M059J (cell line): Measurements from ENCODE around the gene ZNF584. TPM values are rescaled to one million over a fixed set of nuclear protein-coding genes. Genes with fewer than 3 reads are reported as not detected.
"Not testable (repeated sequence)": the region's sequence is repeated elsewhere in the genome, so short reads cannot be mapped to it uniquely, and the experiment has no call there.

Experiments
- DNase-seq: peaks from one replicate; pipeline ENCODE4 v3.0.0-alpha.2; 2012; ENCODE audit warnings: low read depth
- total RNA-seq: library from RNA; depleted of rRNA; stranded (reverse); fragments of >200 nt; shearing (Covaris generic); gene quantifications from 2 replicates; pipeline ENCODE4 v1.2.3, GENCODE V29; 2014

The ZNF584 gene
- total RNA-seq, 1 experiment from 2014 or later: 14.2 TPM

DNA sequence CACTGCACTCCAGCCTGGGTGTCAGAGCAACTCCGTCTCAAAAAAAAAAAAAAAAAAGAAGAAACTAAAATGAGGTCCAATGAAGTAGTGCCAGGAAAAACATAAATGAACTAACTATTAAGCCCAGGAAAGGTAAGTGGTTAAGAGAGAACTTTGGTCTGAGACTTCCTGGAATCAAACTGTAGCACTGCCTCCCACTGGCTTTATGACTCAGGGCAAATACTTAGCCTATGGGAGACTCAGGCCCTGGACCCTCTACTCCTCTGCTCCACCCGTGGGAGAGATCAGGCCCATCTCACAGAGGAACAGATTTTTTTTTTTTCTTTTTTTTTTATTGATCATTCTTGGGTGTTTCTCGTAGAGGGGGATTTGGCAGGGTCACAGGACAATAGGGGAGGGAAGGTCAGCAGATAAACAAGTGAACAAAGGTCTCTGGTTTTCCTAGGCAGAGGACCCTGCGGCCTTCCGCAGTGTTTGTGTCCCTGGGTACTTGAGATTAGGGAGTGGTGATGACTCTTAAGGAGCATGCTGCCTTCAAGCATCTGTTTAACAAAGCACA is 4.5 kb upstream of the ZNF584 start:
- not testable (repeated sequence) for DNase-seq

DNA sequence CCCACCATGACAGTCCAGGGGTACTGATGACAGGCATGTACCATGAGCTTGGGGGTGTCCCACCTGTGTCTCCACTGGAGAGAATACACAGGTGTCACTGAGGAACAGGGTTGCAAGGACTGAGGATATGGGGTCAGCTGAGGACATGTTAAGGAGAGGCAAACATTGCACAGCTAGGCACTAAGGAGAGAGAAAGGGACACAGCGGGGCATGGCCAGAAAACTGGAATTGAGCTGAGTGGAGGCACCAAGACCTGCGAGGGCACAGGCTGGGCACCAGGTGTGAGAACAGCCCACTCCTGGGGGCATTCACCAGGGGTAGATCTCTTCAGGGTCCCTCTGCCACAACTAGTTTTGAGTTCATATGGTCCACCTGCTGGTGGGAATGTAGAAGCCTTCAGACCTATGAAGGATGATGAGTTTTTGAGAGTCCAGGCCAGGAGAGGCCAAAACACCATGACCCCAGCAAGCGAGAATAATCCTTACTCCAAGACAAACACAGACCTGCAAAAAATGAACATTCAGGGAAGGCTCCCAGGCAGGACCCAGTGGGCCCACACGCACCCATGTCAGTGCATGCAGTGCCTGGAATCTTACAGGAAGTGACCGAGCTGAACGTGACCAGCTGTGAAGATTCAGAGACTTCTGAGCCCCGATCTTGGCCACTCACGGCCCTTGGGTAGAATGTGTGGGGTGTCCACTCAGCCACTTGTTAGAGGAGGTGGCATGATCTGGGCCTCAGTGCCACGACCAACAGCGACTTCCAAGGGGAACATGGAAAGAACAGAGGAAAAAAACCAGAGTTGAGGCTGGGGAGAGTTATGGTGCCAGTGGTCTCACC is 1.4 kb upstream of the ZNF584 start:
- no peak for DNase-seq

- no peak for DNase-seq
These were observed 744 bp upstream of the ZNF584 start for GRCh38 chr19:58407658-58408151.

DNA sequence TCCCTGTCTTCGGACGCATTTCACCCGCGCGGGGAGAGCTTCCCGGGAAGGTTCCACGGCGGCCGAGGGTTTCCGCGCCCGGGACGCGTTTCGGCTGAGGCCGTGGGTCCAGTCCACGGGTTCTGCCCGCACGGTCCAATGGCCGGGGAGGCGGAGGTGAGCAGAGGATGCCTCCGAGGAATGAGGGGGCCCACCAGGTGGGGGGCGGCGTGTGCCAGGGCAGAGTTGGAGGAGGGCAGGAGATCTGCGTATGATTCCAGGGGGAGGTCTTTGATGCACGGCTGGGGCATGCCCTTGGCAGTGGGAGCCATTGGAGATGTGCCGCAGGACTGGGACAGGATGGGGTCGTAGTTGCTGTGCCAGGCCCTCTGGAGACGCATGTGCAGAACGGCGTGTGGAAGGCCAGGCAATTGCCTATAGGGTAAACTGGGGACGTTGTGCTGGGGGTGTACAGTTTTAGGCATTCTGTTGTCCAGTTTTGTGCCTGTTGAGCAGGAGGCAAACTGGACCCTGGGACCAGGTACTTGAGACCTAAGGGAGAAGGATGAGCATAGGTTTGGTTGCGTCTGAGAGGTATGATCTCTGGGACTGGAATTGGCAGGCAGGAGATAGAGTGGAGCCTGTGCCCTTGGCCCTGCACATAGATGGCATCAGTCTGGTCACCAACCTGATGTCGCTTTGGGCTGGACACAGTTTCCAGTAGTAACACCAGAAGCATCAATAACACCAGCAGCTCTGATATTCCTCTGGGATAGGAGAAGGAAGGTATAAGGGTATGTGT is 751 bp downstream of the ZNF584 start:
- DNase-seq: peak; percentile 40

GRCh38 chr19:58416604-58417003 is 8.2 kb downstream of the ZNF584 start:
- no peak for DNase-seq

DNA sequence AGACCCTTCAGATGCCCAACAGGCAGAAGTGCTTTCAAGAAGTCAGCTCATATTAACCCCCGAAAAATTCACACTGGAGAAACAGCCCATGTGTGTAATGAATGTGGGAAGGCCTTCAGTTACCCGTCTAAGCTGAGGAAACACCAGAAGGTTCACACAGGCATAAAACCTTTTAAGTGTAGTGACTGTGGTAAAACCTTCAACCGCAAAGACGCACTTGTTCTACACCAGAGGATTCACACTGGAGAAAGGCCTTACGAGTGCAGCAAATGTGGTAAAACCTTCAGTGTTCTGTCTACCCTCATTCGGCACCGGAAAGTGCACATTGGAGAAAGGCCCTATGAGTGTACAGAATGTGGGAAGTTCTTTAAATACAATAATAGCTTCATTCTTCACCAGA is 8.6 kb downstream of the ZNF584 start:
- DNase-seq: no peak

DNA sequence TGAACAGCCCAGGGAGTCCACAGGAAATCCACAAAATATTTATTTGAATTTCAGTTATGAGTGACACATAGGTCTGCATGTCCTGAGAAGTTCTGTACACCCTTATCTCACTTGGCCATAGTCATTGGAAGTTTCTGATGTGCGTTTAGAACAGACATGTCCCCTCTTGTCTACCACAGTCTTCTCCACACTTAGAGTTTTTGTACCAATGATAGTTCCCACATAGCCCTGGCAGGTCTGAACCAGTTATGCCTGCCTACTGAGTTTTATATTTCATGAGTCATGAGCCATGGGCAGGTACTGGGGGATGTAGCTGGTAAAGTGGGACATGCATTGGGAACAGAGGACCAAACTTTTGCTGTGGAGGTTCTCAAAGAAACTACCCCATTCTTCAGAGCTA is 20.2 kb downstream of the ZNF584 start:
- no peak for DNase-seq

GRCh38 chr19:58429745-58430144 is 21.3 kb downstream of the ZNF584 start:
- no peak for DNase-seq

DNA sequence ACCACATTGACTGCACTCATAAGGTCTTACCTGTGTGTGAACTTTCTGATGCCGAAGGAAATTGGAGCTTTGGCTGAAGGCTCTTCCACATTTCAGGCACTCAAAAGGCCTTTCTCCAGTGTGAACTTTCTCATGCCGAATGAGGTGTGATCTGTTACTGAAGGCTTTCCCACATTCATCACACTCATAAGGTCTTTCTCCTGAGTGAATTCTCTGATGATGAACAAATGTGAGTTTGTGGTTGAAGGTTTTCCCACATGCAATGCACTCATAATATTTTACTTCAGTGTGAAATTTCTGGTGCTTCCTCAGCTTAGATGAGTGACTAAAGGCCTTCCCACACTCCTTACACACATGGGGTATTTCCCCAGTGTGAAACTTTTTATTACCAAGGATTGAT is 25.8 kb downstream of the ZNF584 start:
- peak; percentile 18 for DNase-seq

DNA sequence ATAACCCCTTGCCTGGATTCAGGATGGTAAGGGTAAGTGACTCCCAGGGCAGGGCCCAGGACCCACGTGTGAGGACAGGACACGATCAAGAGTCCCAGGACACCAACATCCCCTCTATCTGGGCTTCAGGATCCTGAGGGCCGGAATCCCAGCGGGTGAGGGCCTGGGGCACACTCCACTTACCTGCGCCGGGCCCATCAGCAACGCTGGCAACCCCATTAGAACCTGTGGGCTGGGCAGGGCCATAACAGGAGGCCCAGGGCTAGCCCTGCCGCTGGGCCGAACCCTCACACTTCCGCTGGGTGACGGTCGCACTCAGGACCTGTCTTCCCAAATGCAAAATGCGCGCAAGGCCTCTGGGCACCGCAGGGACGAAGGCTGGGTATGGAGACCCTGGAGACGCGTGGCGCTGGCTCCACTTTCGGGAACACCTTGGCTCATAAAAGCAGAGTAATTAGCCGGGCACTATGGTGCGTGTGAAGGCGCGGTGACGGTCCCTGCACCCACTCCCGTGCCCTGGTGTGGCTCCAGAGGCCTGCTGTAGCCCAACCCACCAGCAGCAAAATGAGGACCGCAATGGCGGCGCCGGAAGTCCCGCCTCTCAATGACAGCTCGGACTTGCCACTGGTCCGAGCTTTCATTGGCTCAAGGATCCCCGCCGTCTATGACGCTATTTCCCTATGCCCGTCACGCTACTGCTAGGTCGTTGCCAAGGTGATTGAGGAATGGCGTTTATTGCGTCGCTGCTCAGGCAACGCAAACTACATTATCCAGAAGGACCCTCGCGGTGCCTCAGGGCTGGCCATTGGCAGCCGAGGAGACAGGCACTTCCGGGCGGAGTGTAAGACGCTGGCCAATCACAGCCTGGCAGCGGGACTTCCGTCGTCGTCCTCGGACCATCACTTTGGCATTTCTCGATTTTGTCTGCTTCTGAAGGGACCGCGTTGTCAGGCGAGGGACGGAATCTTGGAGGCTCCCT is 31.4 kb downstream of the ZNF584 start, which contains the start of gene ZNF132:
ZNF132 (minus strand) TSS at position 578 of the 979 bp plus-strand sequence; CDS start at position 246, 332 bp downstream.
- peak; percentile 100 for DNase-seq

DNA sequence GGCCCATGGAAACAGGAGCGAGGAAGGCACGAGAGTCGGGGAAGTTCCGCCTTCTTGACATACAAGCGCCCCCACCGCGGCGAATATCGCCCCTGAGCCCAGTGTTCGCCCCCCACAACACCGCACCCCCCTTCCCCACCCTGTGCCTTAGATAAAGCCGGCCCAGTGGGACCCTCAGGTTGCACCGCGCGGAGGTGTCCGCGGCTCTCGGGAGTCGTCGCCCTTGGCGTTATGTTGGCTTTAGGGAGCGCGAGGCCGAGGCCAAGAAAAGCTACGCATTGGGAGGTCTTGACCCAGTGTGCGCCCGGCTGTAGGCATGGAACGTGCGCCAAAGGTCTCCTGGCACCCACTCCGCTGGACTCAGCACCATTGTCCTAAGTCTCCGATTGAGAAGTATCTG is 32.1 kb downstream of the ZNF584 start:
- DNase-seq: no peak

DNA sequence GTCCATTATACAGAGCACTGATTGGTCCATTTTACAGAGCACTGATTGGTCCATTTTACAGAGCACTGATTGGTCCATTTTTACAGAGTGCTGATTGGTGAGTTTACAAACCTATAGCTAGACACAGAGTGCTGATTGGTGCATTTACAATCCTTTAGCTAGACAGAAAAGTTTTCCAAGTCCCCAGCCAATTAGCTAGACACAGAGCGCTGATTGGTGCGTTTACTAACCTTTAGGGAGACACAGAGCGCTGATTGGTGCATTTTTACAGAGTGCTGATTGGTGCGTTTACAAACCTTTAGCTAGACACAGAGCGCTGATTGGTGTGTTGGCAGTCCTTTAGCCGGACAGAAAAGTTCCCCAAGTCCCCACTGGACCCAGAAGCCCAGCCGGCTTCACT is 34.5 kb downstream of the ZNF584 start:
- DNase-seq: not testable (repeated sequence)

- DNase-seq: not testable (repeated sequence)
These were observed 40.4 kb downstream of the ZNF584 start for GRCh38 chr19:58448860-58449259.

DNA sequence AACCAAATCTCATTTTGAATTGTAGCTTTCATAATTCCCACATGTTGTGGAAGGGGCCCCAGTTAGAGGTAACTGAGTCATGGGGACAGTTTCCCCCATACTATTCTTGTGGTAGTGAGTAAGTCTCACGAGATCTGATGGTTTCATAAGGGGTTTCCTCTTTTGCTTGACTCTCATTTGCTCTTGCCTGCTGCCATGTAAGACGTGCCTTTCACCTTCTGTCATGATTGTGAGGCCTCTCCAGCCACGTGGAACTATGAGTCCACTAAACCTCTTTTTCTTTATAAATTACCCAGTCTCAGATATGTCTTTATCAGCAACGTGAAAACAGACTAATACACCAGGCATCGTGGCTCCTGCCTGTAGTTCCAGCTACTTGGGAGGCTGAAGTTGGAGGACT is 41.5 kb downstream of the ZNF584 start:
- not testable (repeated sequence) for DNase-seq

DNA sequence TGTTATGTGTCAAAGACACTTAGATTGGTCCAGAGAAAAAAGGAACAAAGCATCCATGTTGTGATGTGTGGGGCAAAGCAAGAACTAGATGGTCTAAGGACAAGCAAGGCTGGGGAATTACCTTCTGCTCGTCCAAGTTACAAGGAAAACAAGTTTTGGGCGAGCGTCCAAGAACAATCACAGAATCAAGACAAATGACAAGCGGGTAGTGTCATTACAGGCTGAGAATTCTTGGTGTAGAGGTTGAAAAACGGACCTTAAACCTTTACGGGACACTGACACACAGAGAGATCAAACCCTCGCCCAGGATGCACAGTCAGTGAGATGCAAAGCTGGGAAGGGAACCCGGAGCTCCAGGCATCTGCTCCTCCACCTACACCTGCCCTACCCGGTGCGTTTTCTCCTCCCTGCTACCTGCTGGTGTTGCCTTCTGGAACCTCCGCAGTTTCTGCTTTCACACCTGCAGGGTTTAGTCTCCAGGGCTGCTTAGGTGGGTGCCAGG is 42.5 kb downstream of the ZNF584 start:
- peak; percentile 44 for DNase-seq

DNA sequence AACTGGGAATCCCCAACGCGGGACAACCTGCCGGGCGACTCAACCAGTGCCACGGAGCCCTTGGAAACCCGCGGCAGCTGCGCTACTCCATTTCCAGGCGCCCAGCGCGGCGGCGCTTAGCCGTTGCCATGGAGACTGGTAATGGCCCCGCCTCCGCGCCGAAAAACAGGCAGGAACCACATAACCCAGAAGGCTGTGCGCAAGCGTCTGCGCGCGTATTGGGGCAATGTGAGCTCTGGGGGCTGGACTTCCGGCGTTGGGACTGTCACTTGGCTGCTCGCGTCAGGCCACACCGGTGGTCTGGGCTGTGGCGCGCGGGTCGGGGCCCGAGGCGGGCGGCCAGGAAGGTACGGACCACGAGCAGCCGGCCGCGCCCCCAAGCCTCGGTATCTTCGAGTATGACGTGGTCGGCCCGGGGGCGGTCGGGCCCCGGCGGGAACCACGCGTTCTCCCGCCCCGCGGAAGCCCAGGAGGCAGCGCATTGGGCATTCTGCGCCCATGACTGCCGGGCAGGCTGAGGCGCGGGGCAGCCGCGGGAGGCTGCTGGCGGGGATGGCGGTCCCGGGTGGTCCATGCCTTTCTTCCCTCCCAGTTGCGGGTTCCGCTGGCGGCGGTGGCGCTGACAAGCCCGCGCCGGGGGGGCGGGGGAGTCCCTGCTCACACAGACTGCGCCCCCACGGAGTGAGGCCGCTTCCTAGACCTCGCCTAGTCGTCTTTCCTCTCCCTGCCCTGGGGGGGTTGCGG is 43.1 kb downstream of the ZNF584 start, which contains the start of gene ZNF324B:
ZNF324B (plus strand) TSS at position 265 of the 744 bp plus-strand sequence. CDS start 2,080 bp downstream, outside the sequence.
- DNase-seq: peak; percentile 96

DNA sequence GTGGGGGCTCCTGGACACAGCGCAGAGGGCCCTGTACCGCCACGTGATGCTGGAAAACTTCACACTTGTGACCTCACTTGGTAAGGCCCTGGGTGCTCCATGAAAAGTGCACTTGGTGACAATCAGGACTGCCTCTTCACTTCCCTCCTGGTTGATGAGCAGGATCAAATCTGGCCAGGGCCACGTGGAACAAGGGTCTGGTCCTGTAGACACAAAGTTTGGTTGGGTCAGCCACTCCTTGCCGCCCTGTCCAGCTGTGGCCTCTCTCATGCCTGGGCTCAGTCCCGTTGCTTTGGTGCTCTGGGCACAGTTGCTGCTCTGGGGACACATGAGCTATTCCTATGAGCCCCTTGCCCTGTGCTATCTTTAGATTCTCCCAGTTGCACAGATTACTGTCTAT is 45.3 kb downstream of the ZNF584 start:
- DNase-seq: no peak

DNA sequence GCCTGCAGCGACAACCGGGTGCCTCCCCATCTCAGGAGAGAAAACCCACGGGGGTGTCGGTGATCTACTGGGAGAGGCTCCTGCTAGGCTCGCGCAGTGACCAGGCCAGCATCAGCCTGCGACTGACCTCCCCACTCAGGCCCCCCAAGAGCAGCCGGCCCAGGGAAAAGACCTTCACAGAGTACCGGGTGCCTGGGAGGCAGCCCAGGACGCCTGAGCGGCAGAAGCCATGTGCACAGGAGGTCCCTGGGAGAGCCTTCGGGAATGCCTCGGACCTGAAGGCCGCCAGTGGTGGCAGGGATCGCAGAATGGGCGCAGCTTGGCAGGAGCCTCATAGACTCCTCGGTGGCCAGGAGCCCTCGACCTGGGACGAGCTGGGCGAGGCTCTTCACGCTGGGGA is 46.9 kb downstream of the ZNF584 start:
- DNase-seq: no peak

- DNase-seq: no peak
These were observed 47.7 kb downstream of the ZNF584 start for GRCh38 chr19:58456111-58456510.

DNA sequence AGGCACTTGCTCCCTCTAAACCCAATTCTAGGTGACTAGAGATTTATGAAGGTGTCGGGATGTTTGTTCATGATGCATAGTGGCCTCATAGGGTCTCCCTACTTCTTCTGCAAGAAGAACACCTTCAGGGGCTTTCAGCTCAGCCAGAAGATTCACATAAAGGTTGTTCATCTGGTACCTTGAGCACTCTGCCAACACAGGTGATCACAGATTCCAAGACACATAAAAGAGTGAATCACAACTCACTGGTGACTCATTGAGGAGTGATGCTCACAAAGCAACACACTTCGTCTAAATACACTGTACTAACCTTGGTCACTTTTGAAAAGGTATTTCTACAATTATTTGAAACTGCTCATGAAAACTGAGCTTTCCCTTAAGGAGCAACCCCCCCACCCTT is 51.6 kb downstream of the ZNF584 start:
- peak; percentile 28 for DNase-seq
